Panc1 (cell line): Measurements from ENCODE around the gene SSR1. TPM values are rescaled to one million over a fixed set of nuclear protein-coding genes. Genes with fewer than 3 reads are reported as not detected.

Experiments
- ATAC-seq: fragments of 200-7000 bp; cut with Tn5 transposase; 2 replicates; pipeline ENCODE4 v1.9.1; 2020; ENCODE audit warnings: mild to moderate bottlenecking, moderate library complexity
- BruUV-seq: library from RNA; stranded (reverse); fragments of 400-500 nt; replicated peaks from 2 replicates; lab custom pipeline; 2021; lab: Mats Ljungman, UMichigan
- CTCF ChIA-PET: fragments of 300-600 bp; sonication (Branson Sonifier 250); formaldehyde crosslinking; loops from one replicate; lab custom pipeline; 2022; ENCODE audit warnings: antibody characterized with exemption; lab: Charles Lee
- POLR2A ChIA-PET: fragments of 300-600 bp; sonication (Branson Sonifier 250); formaldehyde crosslinking; loops from one replicate; lab custom pipeline; 2022; ENCODE audit warnings: antibody characterized with exemption; lab: Charles Lee
- DNase-seq: peaks from one replicate; pipeline ENCODE4 v3.0.0-alpha.2; 2010; ENCODE audit warnings: low read depth, low spot score
- H3K27ac ChIP-seq: 2 replicates; pipeline ENCODE4 v1.5.1; 2011; ENCODE audit warnings: mild to moderate bottlenecking, low read length, inconsistent platforms
- H3K27me3 ChIP-seq: fragments of 200-500 bp; sonication (Bioruptor generic); 2 replicates; pipeline ENCODE4 v1.6.0; 2014; ENCODE audit warnings: low read length, inconsistent platforms; ENCODE audit not compliant: control insufficient read depth, insufficient read depth
- H3K36me3 ChIP-seq: fragments of 200-500 bp; sonication (Bioruptor generic); 2 replicates; pipeline ENCODE4 v1.5.1; 2014; ENCODE audit warnings: inconsistent platforms, mild to moderate bottlenecking, low read length, moderate library complexity; ENCODE audit not compliant: control insufficient read depth, insufficient read depth
- H3K4me1 ChIP-seq: 2 replicates; pipeline ENCODE4 v1.5.1; 2011; ENCODE audit warnings: inconsistent platforms, mild to moderate bottlenecking, low read length, moderate library complexity; ENCODE audit not compliant: control insufficient read depth, insufficient read depth
- H3K4me3 ChIP-seq, 2 experiments: 2 replicates each; pipeline ENCODE4 v1.5.1; 2011 to 2012; ENCODE audit warnings: low read depth in 2 of 2, low read length in 2 of 2, mild to moderate bottlenecking in 2 of 2, inconsistent platforms in 1 of 2, moderate library complexity in 1 of 2
- H3K9me3 ChIP-seq: fragments of 200-500 bp; sonication (Bioruptor generic); 2 replicates; pipeline ENCODE4 v1.5.1; 2014; ENCODE audit warnings: low read depth, mild to moderate bottlenecking, inconsistent platforms, low read length, moderate library complexity; ENCODE audit not compliant: control insufficient read depth, insufficient read depth
- POLR2AphosphoS5 ChIP-seq: IDR thresholded peaks from 2 replicates; pipeline ENCODE4 v1.6.1; 2012; ENCODE audit warnings: mild to moderate bottlenecking, low read depth, low read length, moderate library complexity
- REST ChIP-seq, 2 experiments: IDR thresholded peaks; 2 replicates each; pipeline ENCODE4 v1.6.1; 2011 to 2012; ENCODE audit warnings: low read depth in 2 of 2, control low read depth in 1 of 2, low read length in 1 of 2, mild to moderate bottlenecking in 1 of 2, moderate library complexity in 1 of 2; ENCODE audit not compliant: insufficient read depth in 1 of 2
- SIN3A ChIP-seq: IDR thresholded peaks from 2 replicates; pipeline ENCODE4 v1.6.1; 2012; ENCODE audit warnings: low read depth, mild to moderate bottlenecking, low read length, moderate library complexity, borderline replicate concordance; ENCODE audit not compliant: insufficient read depth
- TCF7L2 ChIP-seq: IDR thresholded peaks from 2 replicates; pipeline ENCODE4 v1.6.1; 2011; ENCODE audit warnings: mild to moderate bottlenecking, low read depth, low read length, inconsistent platforms
- in situ Hi-C: cut with HindIII; loops from 2 replicates; pipeline ENCODE4 v1.10.0; 2016; ENCODE audit warnings: low sequenced_read_pairs, low pct_unique_long_range_greater_than_20kb
- intact Hi-C: fragments of 100-400 bp; cut with micrococcal nuclease; formaldehyde crosslinking; loops from one replicate; pipeline ENCODE4 v1.10.0; 2022; ENCODE audit not compliant: unreplicated experiment
- total RNA-seq: library from RNA; stranded (reverse); gene quantifications from one replicate; pipeline ENCODE4 v1.2.1, GENCODE V29; 2021; ENCODE audit not compliant: unreplicated experiment
- TF ChIP-seq, protein P1 (sequence below): fragments of 450-650 bp; IDR thresholded peaks from 2 replicates; pipeline ENCODE4 v1.5.1; 2017; ENCODE audit warnings: mild to moderate bottlenecking

SSR1 gene
- total RNA-seq, 1 experiment from 2014 or later: 119 TPM

DNA sequence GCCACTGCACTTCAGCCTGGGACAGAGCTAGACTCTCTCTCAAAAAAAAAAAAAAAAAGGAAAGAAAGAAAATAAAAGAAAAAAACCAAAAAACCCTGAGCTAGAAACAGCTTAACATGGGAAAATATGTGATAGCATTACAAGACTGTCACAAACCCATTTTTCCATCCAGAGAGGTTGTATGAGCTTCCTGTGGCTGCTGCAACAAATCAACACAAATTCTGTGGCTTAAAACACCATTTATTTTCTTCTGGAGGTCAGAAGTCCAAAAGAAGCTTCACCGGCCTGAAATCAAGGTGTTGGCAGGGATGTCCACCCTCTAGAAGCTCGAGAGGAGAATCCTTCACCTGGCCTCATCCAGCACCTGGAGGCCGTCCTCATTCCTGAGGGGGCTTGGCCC is 21.7 kb upstream of the SSR1 start:
- ChIA-PET CTCF (interaction anchor here (0.5 to 0.6 kb wide), 3 partner anchors 13 to 576 kb away, joined by 3 to 4 read pairs (median 4); partner anchors contain the start of gene SNRNP48), POLR2A (no interaction called here)
- no peak overlapping the region for H3K27ac ChIP-seq
- no peaks in the 10 kb centered on the region for H3K27me3 ChIP-seq
- DNase-seq (no peak), ATAC-seq (no peak)
- intact Hi-C loops (no loop called here), in situ Hi-C loops (no loop called here)
- TF ChIP-seq TCF7L2 (no peak), REST (IDR thresholded peaks at IDR 0.05; ENCODE audit: insufficient read depth in 1 of 2, low read depth in 2 of 2, low read length in 1 of 2) (no peak), POLR2AphosphoS5 (no peak), SIN3A (no peak)
- TF ChIP-seq, protein P1, sequence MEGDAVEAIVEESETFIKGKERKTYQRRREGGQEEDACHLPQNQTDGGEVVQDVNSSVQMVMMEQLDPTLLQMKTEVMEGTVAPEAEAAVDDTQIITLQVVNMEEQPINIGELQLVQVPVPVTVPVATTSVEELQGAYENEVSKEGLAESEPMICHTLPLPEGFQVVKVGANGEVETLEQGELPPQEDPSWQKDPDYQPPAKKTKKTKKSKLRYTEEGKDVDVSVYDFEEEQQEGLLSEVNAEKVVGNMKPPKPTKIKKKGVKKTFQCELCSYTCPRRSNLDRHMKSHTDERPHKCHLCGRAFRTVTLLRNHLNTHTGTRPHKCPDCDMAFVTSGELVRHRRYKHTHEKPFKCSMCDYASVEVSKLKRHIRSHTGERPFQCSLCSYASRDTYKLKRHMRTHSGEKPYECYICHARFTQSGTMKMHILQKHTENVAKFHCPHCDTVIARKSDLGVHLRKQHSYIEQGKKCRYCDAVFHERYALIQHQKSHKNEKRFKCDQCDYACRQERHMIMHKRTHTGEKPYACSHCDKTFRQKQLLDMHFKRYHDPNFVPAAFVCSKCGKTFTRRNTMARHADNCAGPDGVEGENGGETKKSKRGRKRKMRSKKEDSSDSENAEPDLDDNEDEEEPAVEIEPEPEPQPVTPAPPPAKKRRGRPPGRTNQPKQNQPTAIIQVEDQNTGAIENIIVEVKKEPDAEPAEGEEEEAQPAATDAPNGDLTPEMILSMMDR: no peak
- BruUV-seq: no TSS peak
- H3K36me3 ChIP-seq: no peaks in the 10 kb centered on the region
- H3K9me3 ChIP-seq: no peaks in the 10 kb centered on the region
- no peak overlapping the region for H3K4me3 ChIP-seq
- H3K4me1 ChIP-seq: no peaks in the 10 kb centered on the region

- ChIA-PET CTCF (no interaction called here), POLR2A (no interaction called here)
- H3K27me3 ChIP-seq: no peaks in the 10 kb centered on the region
- H3K36me3 ChIP-seq: no peaks in the 10 kb centered on the region
- no peak for DNase-seq
- in situ Hi-C loops: no loop called here
- ATAC-seq: no peak
- H3K4me3 ChIP-seq: no peak overlapping the region
- H3K27ac ChIP-seq: no peak overlapping the region
- BruUV-seq: no TSS peak
- TF ChIP-seq, protein P1: no peak
- TF ChIP-seq POLR2AphosphoS5: no peak
- TF ChIP-seq REST (IDR thresholded peaks at IDR 0.05; ENCODE audit: insufficient read depth in 1 of 2, low read depth in 2 of 2, low read length in 1 of 2): no peak
- TF ChIP-seq TCF7L2: no peak
- no peak for TF ChIP-seq SIN3A
- no peaks in the 10 kb centered on the region for H3K9me3 ChIP-seq
- intact Hi-C loops: no loop called here
- no peaks in the 10 kb centered on the region for H3K4me1 ChIP-seq
These were observed 19.2 kb upstream of the SSR1 start for GRCh38 chr6:7332090-7332745.
